ENCODE measurements around the gene RAB3IL1. TPM values are rescaled to one million over a fixed set of nuclear protein-coding genes. Genes with fewer than 3 reads are reported as not detected.

RAB3IL1 gene
- total and polyA plus RNA-seq, 9 of the 15 experiments (the other 6 are each of a cell fraction or from before 2014, with no cell fraction given): 0.15 to 42.6 (median 15.5) TPM

DNA sequence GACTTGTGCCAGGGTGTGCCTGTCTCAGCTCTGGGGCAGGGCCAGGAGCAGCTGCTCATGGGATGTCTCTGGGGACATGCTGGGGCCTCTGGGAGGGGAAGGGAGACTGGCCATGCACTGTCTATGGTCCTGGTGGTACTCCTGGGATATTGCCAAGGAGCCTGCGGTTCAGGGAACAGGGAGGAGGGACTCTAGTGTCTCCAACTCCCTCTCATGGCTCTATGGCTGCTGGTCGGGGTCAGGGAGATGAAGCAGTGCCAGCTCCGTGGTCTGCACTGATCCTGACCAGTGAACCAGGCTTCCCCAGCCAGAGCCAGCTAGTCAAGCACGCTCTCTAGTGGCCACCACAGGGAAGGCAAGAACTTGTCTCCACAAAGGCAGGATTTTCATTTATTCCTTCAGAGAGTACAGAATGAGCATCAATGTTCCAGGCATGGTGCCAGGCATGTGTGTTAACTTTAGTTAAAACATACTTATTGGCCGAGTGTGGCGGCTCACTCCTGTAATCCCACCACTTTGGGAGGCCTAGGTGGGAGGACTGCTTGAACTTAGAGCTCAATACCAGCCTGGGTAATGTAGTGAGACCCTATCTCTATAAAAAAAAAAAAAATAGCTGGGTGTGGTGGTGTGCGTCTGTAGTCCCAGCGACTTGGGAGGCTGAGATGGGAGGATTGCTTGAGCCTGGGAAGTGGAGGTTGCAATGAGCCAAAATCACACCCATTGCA, 30.3 kb upstream of the RAB3IL1 start (continued):
- peak; percentile 69; the same call in 1 of the 2 replicates for TF ChIP-seq TFAP4 (CRISPR knock-in tag; IDR thresholded peaks at IDR 0.05; ENCODE audit: borderline replicate concordance)
- TF ChIP-seq TOE1 (IDR thresholded peaks at IDR 0.05; ENCODE audit: borderline replicate concordance): 0 out of 2 replicates have a peak, but pooled peaks have one; percentile 58
- TF ChIP-seq TOE1 (CRISPR knock-in tag; IDR thresholded peaks at IDR 0.05; ENCODE audit: borderline replicate concordance, low read depth): no peak
- TF ChIP-seq TCFL5 (CRISPR knock-in tag; conservative IDR thresholded peaks at IDR 0.05): no peak
- TF ChIP-seq FOXM1 (IDR thresholded peaks at IDR 0.05; ENCODE audit: low read depth): no peak
- TF ChIP-seq FOXM1 (CRISPR knock-in tag; IDR thresholded peaks at IDR 0.05; ENCODE audit: low read depth): no peak
- TF ChIP-seq MTA3 (IDR thresholded peaks at IDR 0.05; ENCODE audit: borderline replicate concordance): peak; percentile 53; the same call in 1 of the 2 replicates
- TF ChIP-seq CTCF (IDR thresholded peaks at IDR 0.05 in 2 of 3, conservative IDR thresholded peaks at IDR 0.05 in 1 of 3; ENCODE audit: insufficient read depth in 2 of 3, low read depth in 1 of 3, low read length in 3 of 3): peak; percentile 98 to 99 (median 98)
- TF ChIP-seq ARID3A (IDR thresholded peaks at IDR 0.05; ENCODE audit: borderline replicate concordance, low read depth, low read length): no peak
- TF ChIP-seq BRD4 (IDR thresholded peaks at IDR 0.05): no peak
- 0 out of 2 replicates have a peak, but pooled peaks have one; percentile 36 for TF ChIP-seq MYNN (IDR thresholded peaks at IDR 0.05)
- TF ChIP-seq MYNN (CRISPR knock-in tag; IDR thresholded peaks at IDR 0.05): no peak
- 0 out of 2 replicates have a peak, but pooled peaks have one; percentile 35 for TF ChIP-seq GABPB1 (CRISPR knock-in tag; IDR thresholded peaks at IDR 0.05)
- TF ChIP-seq CXXC5 (CRISPR knock-in tag; IDR thresholded peaks at IDR 0.05): no peak
- TF ChIP-seq TAF9B (IDR thresholded peaks at IDR 0.05; ENCODE audit: partially characterized antibody): no peak
- no peak for TF ChIP-seq ZKSCAN1 (IDR thresholded peaks at IDR 0.05; ENCODE audit: low read depth, low read length)
- peak; percentile 38 for TF ChIP-seq EP400 (IDR thresholded peaks at IDR 0.05)
- TF ChIP-seq HES1 (IDR thresholded peaks at IDR 0.05; ENCODE audit: low read depth): no peak
- TF ChIP-seq BHLHE40 (IDR thresholded peaks at IDR 0.05; ENCODE audit: low read length): no peak
- TF ChIP-seq ZNF24 (IDR thresholded peaks at IDR 0.05): peak; percentile 52; the same call in 1 of the 2 replicates
- TF ChIP-seq KLF6 (CRISPR knock-in tag; IDR thresholded peaks at IDR 0.05; ENCODE audit: borderline replicate concordance): no peak

All from K562 (cell line).